Measurements from ENCODE around the gene ANKRD23.
"Not testable (repeated sequence)": the region's sequence is repeated elsewhere in the genome, so short reads cannot be mapped to it uniquely, and the experiment has no call there.

The ANKRD23 gene

GRCh38 chr2:96867756-96868554 is 24.1 kb upstream of the ANKRD23 start:
- Histone ChIP-seq H3K36me3 (ENCODE audit: control insufficient read depth, insufficient read depth, low read length) (peaks cover 49% of the 10 kb centered on the region), H3K4me1 (ENCODE audit: control insufficient read depth, insufficient read depth, low read length, poor library complexity, severe bottlenecking) (peaks cover 22% of the 10 kb centered on the region), H3K27ac (ENCODE audit: low read depth, low read length, severe bottlenecking) (peak overlapping the region; percentile 95), H3K9me3 (ENCODE audit: control insufficient read depth, low read length) (no peaks in the 10 kb centered on the region), H3K4me3 (ENCODE audit: extremely low read depth, insufficient read depth, low read length, poor library complexity, severe bottlenecking) (peak overlapping the region; percentile 90)
- 14 to 33% methylated on average over 11 to 16 of the region's 27 CpGs for WGBS, 2 experiments (ENCODE audit: insufficient coverage in 2 of 2)

GRCh38 chr2:96866986-96867755 is 23.4 kb upstream of the ANKRD23 start:
- no peak overlapping the region for H3K27ac ChIP-seq (ENCODE audit: low read depth, low read length, severe bottlenecking)

GRCh38 chr2:96866586-96866985 is 22.8 kb upstream of the ANKRD23 start:
- no peak overlapping the region for H3K27ac ChIP-seq (ENCODE audit: low read depth, low read length, severe bottlenecking)
- 93 to 98% methylated on average over 7 of the region's 8 CpGs for WGBS, 2 experiments (ENCODE audit: insufficient coverage in 2 of 2)
- H3K36me3 ChIP-seq (ENCODE audit: control insufficient read depth, insufficient read depth, low read length) = peaks cover 62% of the 10 kb centered on the region
- H3K9me3 ChIP-seq (ENCODE audit: control insufficient read depth, low read length) = no peaks in the 10 kb centered on the region
- H3K4me1 ChIP-seq (ENCODE audit: control insufficient read depth, insufficient read depth, low read length, poor library complexity, severe bottlenecking) = peaks cover 14% of the 10 kb centered on the region
- peak overlapping the region; percentile 90 for H3K4me3 ChIP-seq (ENCODE audit: extremely low read depth, insufficient read depth, low read length, poor library complexity, severe bottlenecking)

More at GRCh38 chr2:96866986-96867755, 23.4 kb upstream of the ANKRD23 start:
- whole genome bisulfite sequencing, 2 experiments (ENCODE audit: insufficient coverage in 2 of 2) = 84 to 100% methylated on average over 8 to 14 of the region's 22 CpGs
- peak overlapping the region; percentile 90 for H3K4me3 ChIP-seq (ENCODE audit: extremely low read depth, insufficient read depth, low read length, poor library complexity, severe bottlenecking)
- H3K4me1 ChIP-seq (ENCODE audit: control insufficient read depth, insufficient read depth, low read length, poor library complexity, severe bottlenecking) = peaks cover 14% of the 10 kb centered on the region
- H3K9me3 ChIP-seq (ENCODE audit: control insufficient read depth, low read length) = no peaks in the 10 kb centered on the region
- peaks cover 56% of the 10 kb centered on the region for H3K36me3 ChIP-seq (ENCODE audit: control insufficient read depth, insufficient read depth, low read length)

- Histone ChIP-seq H3K9me3 (ENCODE audit: control insufficient read depth, low read length) (no peaks in the 10 kb centered on the region), H3K27ac (ENCODE audit: low read depth, low read length, severe bottlenecking) (no peak overlapping the region), H3K4me3 (ENCODE audit: extremely low read depth, insufficient read depth, low read length, poor library complexity, severe bottlenecking) (no peak overlapping the region), H3K4me1 (ENCODE audit: control insufficient read depth, insufficient read depth, low read length, poor library complexity, severe bottlenecking) (peaks cover 14% of the 10 kb centered on the region), H3K36me3 (ENCODE audit: control insufficient read depth, insufficient read depth, low read length) (peaks cover 67% of the 10 kb centered on the region)
- WGBS, 2 experiments (ENCODE audit: insufficient coverage in 2 of 2) = 93 to 99% methylated on average over 11 to 13 of the region's 14 CpGs
Measured at GRCh38 chr2:96866149-96866548, 22.3 kb upstream of the ANKRD23 start.

- H3K4me1 ChIP-seq (ENCODE audit: control insufficient read depth, insufficient read depth, low read length, poor library complexity, severe bottlenecking) = peaks cover 16% of the 10 kb centered on the region
- no peak overlapping the region for H3K4me3 ChIP-seq (ENCODE audit: extremely low read depth, insufficient read depth, low read length, poor library complexity, severe bottlenecking)
- WGBS, 2 experiments (ENCODE audit: insufficient coverage in 2 of 2) = 97 to 100% methylated on average over 12 to 15 of the region's 16 CpGs
- no peaks in the 10 kb centered on the region for H3K9me3 ChIP-seq (ENCODE audit: control insufficient read depth, low read length)
- no peak overlapping the region for H3K27ac ChIP-seq (ENCODE audit: low read depth, low read length, severe bottlenecking)
- H3K36me3 ChIP-seq (ENCODE audit: control insufficient read depth, insufficient read depth, low read length) = peaks cover 72% of the 10 kb centered on the region
Measured at GRCh38 chr2:96865654-96866053, 21.8 kb upstream of the ANKRD23 start.

- Histone ChIP-seq H3K27ac (ENCODE audit: low read depth, low read length, severe bottlenecking) (no peak overlapping the region), H3K9me3 (ENCODE audit: control insufficient read depth, low read length) (no peaks in the 10 kb centered on the region), H3K36me3 (ENCODE audit: control insufficient read depth, insufficient read depth, low read length) (peaks cover 79% of the 10 kb centered on the region), H3K4me1 (ENCODE audit: control insufficient read depth, insufficient read depth, low read length, poor library complexity, severe bottlenecking) (peaks cover 22% of the 10 kb centered on the region), H3K4me3 (ENCODE audit: extremely low read depth, insufficient read depth, low read length, poor library complexity, severe bottlenecking) (no peak overlapping the region)
- WGBS, 2 experiments (ENCODE audit: insufficient coverage in 2 of 2) = 96 to 99% methylated on average over 23 to 24 of the region's 25 CpGs
Measured at GRCh38 chr2:96864343-96865091, 20.7 kb upstream of the ANKRD23 start.

GRCh38 chr2:96863575-96864342 is 19.9 kb upstream of the ANKRD23 start:
- Histone ChIP-seq H3K9me3 (ENCODE audit: control insufficient read depth, low read length) (no peaks in the 10 kb centered on the region), H3K4me1 (ENCODE audit: control insufficient read depth, insufficient read depth, low read length, poor library complexity, severe bottlenecking) (peaks cover 28% of the 10 kb centered on the region), H3K4me3 (ENCODE audit: extremely low read depth, insufficient read depth, low read length, poor library complexity, severe bottlenecking) (no peak overlapping the region), H3K27ac (ENCODE audit: low read depth, low read length, severe bottlenecking) (no peak overlapping the region), H3K36me3 (ENCODE audit: control insufficient read depth, insufficient read depth, low read length) (peaks cover 79% of the 10 kb centered on the region)
- WGBS, 2 experiments (ENCODE audit: insufficient coverage in 2 of 2) = 95 to 99% methylated on average over 16 to 17 of the region's 19 CpGs

- WGBS, 2 experiments (ENCODE audit: insufficient coverage in 2 of 2) = 89 to 95% methylated on average over 3 to 4 of the region's 4 CpGs
- H3K27ac ChIP-seq (ENCODE audit: low read depth, low read length, severe bottlenecking); H3K9me3 ChIP-seq (ENCODE audit: control insufficient read depth, low read length); H3K4me3 ChIP-seq (ENCODE audit: extremely low read depth, insufficient read depth, low read length, poor library complexity, severe bottlenecking): not testable (repeated sequence)
- peaks cover 28% of the 10 kb centered on the region for H3K4me1 ChIP-seq (ENCODE audit: control insufficient read depth, insufficient read depth, low read length, poor library complexity, severe bottlenecking)
- H3K36me3 ChIP-seq (ENCODE audit: control insufficient read depth, insufficient read depth, low read length) = peaks cover 79% of the 10 kb centered on the region
Measured at GRCh38 chr2:96863056-96863455, 19.2 kb upstream of the ANKRD23 start.

- Histone ChIP-seq H3K27ac (ENCODE audit: low read depth, low read length, severe bottlenecking) (no peak overlapping the region), H3K4me3 (ENCODE audit: extremely low read depth, insufficient read depth, low read length, poor library complexity, severe bottlenecking) (no peak overlapping the region), H3K9me3 (ENCODE audit: control insufficient read depth, low read length) (no peaks in the 10 kb centered on the region), H3K36me3 (ENCODE audit: control insufficient read depth, insufficient read depth, low read length) (peaks cover 62% of the 10 kb centered on the region), H3K4me1 (ENCODE audit: control insufficient read depth, insufficient read depth, low read length, poor library complexity, severe bottlenecking) (peaks cover 18% of the 10 kb centered on the region)
- 90 to 98% methylated on average over 10 to 17 of the region's 17 CpGs for WGBS, 2 experiments (ENCODE audit: insufficient coverage in 2 of 2)
Measured at GRCh38 chr2:96861074-96861473, 17.3 kb upstream of the ANKRD23 start.
